IPS-18a (cell line): ENCODE measurements around the gene CFAP99.

Experiments used
- H3K27ac ChIP-seq: one replicate; pipeline ENCODE4 v1.5.1; 2013; ENCODE audit warnings: low read length
- H3K27me3 ChIP-seq: one replicate; pipeline ENCODE4 v1.6.1; 2013; ENCODE audit warnings: mild to moderate bottlenecking, low read length; ENCODE audit not compliant: control insufficient read depth, insufficient read depth
- H3K36me3 ChIP-seq: one replicate; pipeline ENCODE4 v1.6.1; 2013; ENCODE audit warnings: low read depth, low read length; ENCODE audit not compliant: control insufficient read depth
- H3K4me1 ChIP-seq: one replicate; pipeline ENCODE4 v1.6.1; 2013; ENCODE audit warnings: low read depth, low read length; ENCODE audit not compliant: control insufficient read depth
- H3K4me3 ChIP-seq: one replicate; pipeline ENCODE4 v1.5.1; 2013; ENCODE audit warnings: low read length
- H3K9ac ChIP-seq: one replicate; pipeline ENCODE4 v1.6.1; 2013; ENCODE audit warnings: mild to moderate bottlenecking, low read length, moderate library complexity
- H3K9me3 ChIP-seq: one replicate; pipeline ENCODE4 v1.6.1; 2013; ENCODE audit warnings: low read depth, low read length; ENCODE audit not compliant: control insufficient read depth

Gene CFAP99

GRCh38 chr4:2434420-2434819 lies 15.7 kb downstream of the CFAP99 start:
- no peaks in the 10 kb centered on the region for H3K4me1 ChIP-seq
- H3K9ac ChIP-seq = no peak overlapping the region
- no peaks in the 10 kb centered on the region for H3K27me3 ChIP-seq
- H3K9me3 ChIP-seq = no peaks in the 10 kb centered on the region
- no peak overlapping the region for H3K4me3 ChIP-seq
- no peak overlapping the region for H3K27ac ChIP-seq
- no peaks in the 10 kb centered on the region for H3K36me3 ChIP-seq

GRCh38 chr4:2436301-2436700 lies 17.5 kb downstream of the CFAP99 start:
- Histone ChIP-seq H3K36me3 (no peaks in the 10 kb centered on the region), H3K4me3 (no peak overlapping the region), H3K9ac (no peak overlapping the region), H3K4me1 (no peaks in the 10 kb centered on the region), H3K27me3 (no peaks in the 10 kb centered on the region), H3K9me3 (no peaks in the 10 kb centered on the region), H3K27ac (no peak overlapping the region)

- H3K9ac ChIP-seq = no peak overlapping the region
- H3K27me3 ChIP-seq = no peaks in the 10 kb centered on the region
- no peaks in the 10 kb centered on the region for H3K4me1 ChIP-seq
- no peak overlapping the region for H3K27ac ChIP-seq
- H3K4me3 ChIP-seq = no peak overlapping the region
- no peaks in the 10 kb centered on the region for H3K9me3 ChIP-seq
- H3K36me3 ChIP-seq = no peaks in the 10 kb centered on the region
These were observed 18.2 kb downstream of the CFAP99 start for GRCh38 chr4:2436761-2437474.

GRCh38 chr4:2437475-2438215 lies 18.9 kb downstream of the CFAP99 start:
- Histone ChIP-seq H3K27ac (no peak overlapping the region), H3K36me3 (no peaks in the 10 kb centered on the region), H3K9ac (no peak overlapping the region), H3K4me1 (no peaks in the 10 kb centered on the region), H3K4me3 (no peak overlapping the region), H3K9me3 (no peaks in the 10 kb centered on the region), H3K27me3 (no peaks in the 10 kb centered on the region)

- no peak overlapping the region for H3K27ac ChIP-seq
- H3K4me1 ChIP-seq = no peaks in the 10 kb centered on the region
- no peak overlapping the region for H3K9ac ChIP-seq
- no peak overlapping the region for H3K4me3 ChIP-seq
- no peaks in the 10 kb centered on the region for H3K36me3 ChIP-seq
- H3K9me3 ChIP-seq = no peaks in the 10 kb centered on the region
- H3K27me3 ChIP-seq = no peaks in the 10 kb centered on the region
These were observed 20.3 kb downstream of the CFAP99 start for GRCh38 chr4:2438822-2439718.

- H3K4me3 ChIP-seq = no peak overlapping the region
- no peaks in the 10 kb centered on the region for H3K27me3 ChIP-seq
- H3K4me1 ChIP-seq = no peaks in the 10 kb centered on the region
- H3K9ac ChIP-seq = no peak overlapping the region
- H3K36me3 ChIP-seq = no peaks in the 10 kb centered on the region
- no peak overlapping the region for H3K27ac ChIP-seq
- no peaks in the 10 kb centered on the region for H3K9me3 ChIP-seq
These were observed 22.8 kb downstream of the CFAP99 start for GRCh38 chr4:2441393-2442174.

- no peaks in the 10 kb centered on the region for H3K36me3 ChIP-seq
- no peaks in the 10 kb centered on the region for H3K27me3 ChIP-seq
- no peaks in the 10 kb centered on the region for H3K9me3 ChIP-seq
- H3K4me3 ChIP-seq = no peak overlapping the region
- no peaks in the 10 kb centered on the region for H3K4me1 ChIP-seq
- no peak overlapping the region for H3K27ac ChIP-seq
- no peak overlapping the region for H3K9ac ChIP-seq
These were observed 23.6 kb downstream of the CFAP99 start for GRCh38 chr4:2442175-2442993.

- Histone ChIP-seq H3K4me3 (no peak overlapping the region), H3K9ac (no peak overlapping the region)
These were observed 24.4 kb downstream of the CFAP99 start for GRCh38 chr4:2443061-2443730.

GRCh38 chr4:2443956-2444740 lies 25.4 kb downstream of the CFAP99 start:
- Histone ChIP-seq H3K9ac (no peak overlapping the region), H3K36me3 (no peaks in the 10 kb centered on the region), H3K4me3 (no peak overlapping the region), H3K4me1 (no peaks in the 10 kb centered on the region), H3K27me3 (no peaks in the 10 kb centered on the region), H3K9me3 (no peaks in the 10 kb centered on the region), H3K27ac (no peak overlapping the region)

More at GRCh38 chr4:2443061-2443730, 24.4 kb downstream of the CFAP99 start:
- H3K4me1 ChIP-seq = no peaks in the 10 kb centered on the region
- H3K9me3 ChIP-seq = no peaks in the 10 kb centered on the region
- no peaks in the 10 kb centered on the region for H3K27me3 ChIP-seq
- H3K27ac ChIP-seq = no peak overlapping the region
- no peaks in the 10 kb centered on the region for H3K36me3 ChIP-seq
